ENCODE data around the gene GABRA5. TPM values are rescaled to one million over a fixed set of nuclear protein-coding genes. Genes with fewer than 3 reads are reported as not detected.

GABRA5 gene
- total and polyA plus RNA-seq, 2 experiments from 2014 or later, result 11.5 to 25.9 TPM

GRCh38 chr15:26893351-26894065, 26.6 kb downstream of the GABRA5 start (continued):
- TF ChIP-seq, protein P1, sequence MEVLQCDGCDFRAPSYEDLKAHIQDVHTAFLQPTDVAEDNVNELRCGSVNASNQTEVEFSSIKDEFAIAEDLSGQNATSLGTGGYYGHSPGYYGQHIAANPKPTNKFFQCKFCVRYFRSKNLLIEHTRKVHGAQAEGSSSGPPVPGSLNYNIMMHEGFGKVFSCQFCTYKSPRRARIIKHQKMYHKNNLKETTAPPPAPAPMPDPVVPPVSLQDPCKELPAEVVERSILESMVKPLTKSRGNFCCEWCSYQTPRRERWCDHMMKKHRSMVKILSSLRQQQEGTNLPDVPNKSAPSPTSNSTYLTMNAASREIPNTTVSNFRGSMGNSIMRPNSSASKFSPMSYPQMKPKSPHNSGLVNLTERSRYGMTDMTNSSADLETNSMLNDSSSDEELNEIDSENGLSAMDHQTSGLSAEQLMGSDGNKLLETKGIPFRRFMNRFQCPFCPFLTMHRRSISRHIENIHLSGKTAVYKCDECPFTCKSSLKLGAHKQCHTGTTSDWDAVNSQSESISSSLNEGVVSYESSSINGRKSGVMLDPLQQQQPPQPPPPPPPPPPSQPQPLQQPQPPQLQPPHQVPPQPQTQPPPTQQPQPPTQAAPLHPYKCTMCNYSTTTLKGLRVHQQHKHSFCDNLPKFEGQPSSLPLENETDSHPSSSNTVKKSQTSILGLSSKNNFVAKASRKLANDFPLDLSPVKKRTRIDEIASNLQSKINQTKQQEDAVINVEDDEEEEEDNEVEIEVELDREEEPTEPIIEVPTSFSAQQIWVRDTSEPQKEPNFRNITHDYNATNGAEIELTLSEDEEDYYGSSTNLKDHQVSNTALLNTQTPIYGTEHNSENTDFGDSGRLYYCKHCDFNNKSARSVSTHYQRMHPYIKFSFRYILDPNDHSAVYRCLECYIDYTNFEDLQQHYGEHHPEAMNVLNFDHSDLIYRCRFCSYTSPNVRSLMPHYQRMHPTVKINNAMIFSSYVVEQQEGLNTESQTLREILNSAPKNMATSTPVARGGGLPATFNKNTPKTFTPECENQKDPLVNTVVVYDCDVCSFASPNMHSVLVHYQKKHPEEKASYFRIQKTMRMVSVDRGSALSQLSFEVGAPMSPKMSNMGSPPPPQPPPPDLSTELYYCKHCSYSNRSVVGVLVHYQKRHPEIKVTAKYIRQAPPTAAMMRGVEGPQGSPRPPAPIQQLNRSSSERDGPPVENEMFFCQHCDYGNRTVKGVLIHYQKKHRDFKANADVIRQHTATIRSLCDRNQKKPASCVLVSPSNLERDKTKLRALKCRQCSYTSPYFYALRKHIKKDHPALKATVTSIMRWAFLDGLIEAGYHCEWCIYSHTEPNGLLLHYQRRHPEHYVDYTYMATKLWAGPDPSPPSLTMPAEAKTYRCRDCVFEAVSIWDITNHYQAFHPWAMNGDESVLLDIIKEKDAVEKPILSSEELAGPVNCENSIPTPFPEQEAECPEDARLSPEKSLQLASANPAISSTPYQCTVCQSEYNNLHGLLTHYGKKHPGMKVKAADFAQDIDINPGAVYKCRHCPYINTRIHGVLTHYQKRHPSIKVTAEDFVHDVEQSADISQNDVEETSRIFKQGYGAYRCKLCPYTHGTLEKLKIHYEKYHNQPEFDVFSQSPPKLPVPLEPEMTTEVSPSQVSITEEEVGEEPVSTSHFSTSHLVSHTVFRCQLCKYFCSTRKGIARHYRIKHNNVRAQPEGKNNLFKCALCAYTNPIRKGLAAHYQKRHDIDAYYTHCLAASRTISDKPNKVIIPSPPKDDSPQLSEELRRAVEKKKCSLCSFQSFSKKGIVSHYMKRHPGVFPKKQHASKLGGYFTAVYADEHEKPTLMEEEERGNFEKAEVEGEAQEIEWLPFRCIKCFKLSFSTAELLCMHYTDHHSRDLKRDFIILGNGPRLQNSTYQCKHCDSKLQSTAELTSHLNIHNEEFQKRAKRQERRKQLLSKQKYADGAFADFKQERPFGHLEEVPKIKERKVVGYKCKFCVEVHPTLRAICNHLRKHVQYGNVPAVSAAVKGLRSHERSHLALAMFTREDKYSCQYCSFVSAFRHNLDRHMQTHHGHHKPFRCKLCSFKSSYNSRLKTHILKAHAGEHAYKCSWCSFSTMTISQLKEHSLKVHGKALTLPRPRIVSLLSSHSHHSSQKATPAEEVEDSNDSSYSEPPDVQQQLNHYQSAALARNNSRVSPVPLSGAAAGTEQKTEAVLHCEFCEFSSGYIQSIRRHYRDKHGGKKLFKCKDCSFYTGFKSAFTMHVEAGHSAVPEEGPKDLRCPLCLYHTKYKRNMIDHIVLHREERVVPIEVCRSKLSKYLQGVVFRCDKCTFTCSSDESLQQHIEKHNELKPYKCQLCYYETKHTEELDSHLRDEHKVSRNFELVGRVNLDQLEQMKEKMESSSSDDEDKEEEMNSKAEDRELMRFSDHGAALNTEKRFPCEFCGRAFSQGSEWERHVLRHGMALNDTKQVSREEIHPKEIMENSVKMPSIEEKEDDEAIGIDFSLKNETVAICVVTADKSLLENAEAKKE (CRISPR knock-in tag; IDR thresholded peaks at IDR 0.05), result no peak
- no peak for TF ChIP-seq EZH2phosphoT487 (IDR thresholded peaks at IDR 0.05; ENCODE audit: unreplicated experiment)
- TF ChIP-seq CREB1 (CRISPR knock-in tag; IDR thresholded peaks at IDR 0.05; ENCODE audit: low read depth), result no peak
- TF ChIP-seq ZNF331 (CRISPR knock-in tag; IDR thresholded peaks at IDR 0.05; ENCODE audit: low read depth), result no peak
- no peak for TF ChIP-seq POLR2AphosphoS5 (IDR thresholded peaks at IDR 0.05; ENCODE audit: low read depth)
- TF ChIP-seq STAT1 (IDR thresholded peaks at IDR 0.05; ENCODE audit: unreplicated experiment), result no peak
- TF ChIP-seq ETS1 (IDR thresholded peaks at IDR 0.05), result no peak
- no peak for TF ChIP-seq NANOG (IDR thresholded peaks at IDR 0.05; ENCODE audit: borderline replicate concordance)
- no peak for TF ChIP-seq ZNF114 (CRISPR knock-in tag; IDR thresholded peaks at IDR 0.05)

Measured in GM23338 (cell line).